H1 (cell line): ENCODE results near the gene TRAPPC8. TPM values are rescaled to one million over a fixed set of nuclear protein-coding genes. Genes with fewer than 3 reads are reported as not detected.

ENCODE experiments used
- CTCF ChIA-PET: fragments of 300-600 bp; sonication (Branson Sonifier 250); formaldehyde crosslinking; loops from one replicate; lab custom pipeline; 2021; ENCODE audit not compliant: partially characterized antibody; lab: Charles Lee
- POLR2A ChIA-PET: fragments of 300-600 bp; sonication (Branson Sonifier 250); formaldehyde crosslinking; loops from one replicate; lab custom pipeline; 2021; ENCODE audit warnings: inconsistent platforms; ENCODE audit not compliant: partially characterized antibody; lab: Charles Lee
- DNase-seq, 2 experiments: peaks; one replicate each; pipeline versions ENCODE4 v3.0.0 to v3.0.0-alpha.2; 2010 to 2022; ENCODE audit warnings: low spot score in 2 of 2, low read depth in 1 of 2, mixed read lengths in 1 of 2
- FAIRE-seq: peaks from 2 replicates; lab custom pipeline; 2011; peaks lifted over from hg19 to GRCh38; lab: Jason Lieb, UNC
- H2AFZ ChIP-seq: 2 replicates; pipeline ENCODE4 v1.8.1; 2012; ENCODE audit warnings: low read length, inconsistent platforms
- H2AK5ac ChIP-seq: 2 replicates; pipeline ENCODE4 v1.6.1; 2013; ENCODE audit warnings: low read depth, low read length
- H2BK120ac ChIP-seq: replicated peaks from 2 replicates; pipeline ENCODE3; 2013; ENCODE audit warnings: low read depth, low read length, inconsistent platforms
- H2BK12ac ChIP-seq: 2 replicates; pipeline ENCODE4 v1.6.1; 2013; ENCODE audit warnings: low read depth, low read length
- H2BK15ac ChIP-seq: 2 replicates; pipeline ENCODE4 v1.6.1; 2013; ENCODE audit warnings: low read length
- H2BK20ac ChIP-seq: 2 replicates; pipeline ENCODE4 v1.6.1; 2013; ENCODE audit warnings: low read length
- H2BK5ac ChIP-seq: 2 replicates; pipeline ENCODE4 v1.6.1; 2013; ENCODE audit warnings: low read depth, low read length
- H3K14ac ChIP-seq: 2 replicates; pipeline ENCODE4 v1.6.1; 2013; ENCODE audit warnings: inconsistent platforms; ENCODE audit not compliant: insufficient read length
- H3K18ac ChIP-seq: 2 replicates; pipeline ENCODE4 v1.6.1; 2013; ENCODE audit warnings: low read length; ENCODE audit errors: extremely low read depth
- H3K23ac ChIP-seq: 2 replicates; pipeline ENCODE4 v1.6.1; 2013; ENCODE audit warnings: inconsistent platforms; ENCODE audit not compliant: insufficient read length
- H3K23me2 ChIP-seq: 2 replicates; pipeline ENCODE4 v1.6.1; 2013; ENCODE audit warnings: low read depth, low read length
- H3K27ac ChIP-seq: 2 replicates; pipeline ENCODE4 v1.6.1; 2011; ENCODE audit warnings: low read depth, low read length, inconsistent platforms
- H3K27me3 ChIP-seq, 4 experiments: replicated peaks in 1 of 4; 1 replicate in 1 of 4; 2 replicates in 3 of 4; pipeline versions ENCODE4 v1.6.1 to v1.8.1; 2011 to 2013; ENCODE audit warnings: low read length in 3 of 4, mild to moderate bottlenecking in 3 of 4, inconsistent platforms in 2 of 4, mixed read lengths in 2 of 4, moderate library complexity in 1 of 4; ENCODE audit not compliant: control insufficient read depth in 3 of 4, insufficient read depth in 3 of 4; ENCODE audit errors: extremely low read depth in 1 of 4
- H3K36me3 ChIP-seq, 4 experiments: 2 replicates each; pipeline versions ENCODE4 v1.6.1 to v1.8.1; 2011 to 2013; ENCODE audit warnings: mild to moderate bottlenecking in 4 of 4, low read length in 3 of 4, moderate library complexity in 2 of 4, control low read depth in 1 of 4, inconsistent platforms in 1 of 4; ENCODE audit not compliant: insufficient read depth in 4 of 4, control insufficient read depth in 2 of 4
- H3K4ac ChIP-seq: replicated peaks from 2 replicates; pipeline ENCODE3; 2013; ENCODE audit warnings: low read length, low read depth, mixed read lengths, inconsistent platforms; ENCODE audit not compliant: insufficient read length
- H3K4me1 ChIP-seq, 4 experiments: replicated peaks in 1 of 4; 1 replicate in 1 of 4; 2 replicates in 3 of 4; pipeline versions ENCODE4 v1.6.1 to v1.8.1; 2011 to 2013; ENCODE audit warnings: low read length in 3 of 4, inconsistent platforms in 2 of 4, mixed read lengths in 1 of 4; ENCODE audit not compliant: insufficient read depth in 4 of 4, control insufficient read depth in 3 of 4
- H3K4me2 ChIP-seq, 2 experiments: 2 replicates each; pipeline versions ENCODE4 v1.6.1 to v1.8.1; 2011 to 2013; ENCODE audit warnings: low read depth in 2 of 2, low read length in 2 of 2, control low read depth in 1 of 2, inconsistent platforms in 1 of 2, mild to moderate bottlenecking in 1 of 2; ENCODE audit not compliant: insufficient read depth in 1 of 2
- H3K4me3 ChIP-seq, 4 experiments: fragments of 200-600, 300-600 bp in 1 of 4; sonication (generic), shearing (Covaris generic), sonication (Bioruptor Twin) in 1 of 4; 2 replicates each; pipeline versions ENCODE4 v1.5.1 to v1.8.1; 2011 to 2016; ENCODE audit warnings: low read length in 4 of 4, low read depth in 3 of 4, control low read depth in 2 of 4, inconsistent platforms in 2 of 4, mild to moderate bottlenecking in 2 of 4, mixed read lengths in 1 of 4, moderate library complexity in 1 of 4; ENCODE audit not compliant: insufficient read depth in 2 of 4; ENCODE audit errors: extremely low read depth in 1 of 4
- H3K56ac ChIP-seq: replicated peaks from 2 replicates; pipeline ENCODE3; 2013; ENCODE audit warnings: low read depth, mild to moderate bottlenecking, mixed read lengths, low read length, inconsistent platforms; ENCODE audit not compliant: insufficient read length
- H3K79me1 ChIP-seq: 2 replicates; pipeline ENCODE4 v1.6.1; 2013; ENCODE audit warnings: low read depth, low read length, control low read depth
- H3K79me2 ChIP-seq, 2 experiments: 2 replicates each; pipeline versions ENCODE4 v1.6.1 to v1.8.1; 2012 to 2013; ENCODE audit warnings: low read length in 2 of 2, mild to moderate bottlenecking in 2 of 2, inconsistent platforms in 1 of 2; ENCODE audit not compliant: insufficient read depth in 2 of 2, control insufficient read depth in 1 of 2
- H3K9ac ChIP-seq, 4 experiments: replicated peaks in 1 of 4; 1 replicate in 1 of 4; 2 replicates in 3 of 4; pipeline versions ENCODE4 v1.6.1 to v1.8.1; 2011 to 2013; ENCODE audit warnings: low read depth in 3 of 4, low read length in 3 of 4, control low read depth in 2 of 4, mild to moderate bottlenecking in 2 of 4, moderate library complexity in 2 of 4, inconsistent platforms in 1 of 4; ENCODE audit errors: extremely low read depth in 1 of 4
- H3K9me3 ChIP-seq, 2 experiments: 2 replicates each; pipeline versions ENCODE4 v1.6.1 to v1.8.1; 2012 to 2013; ENCODE audit warnings: mild to moderate bottlenecking in 2 of 2, moderate library complexity in 2 of 2, control low read depth in 1 of 2, inconsistent platforms in 1 of 2, low read depth in 1 of 2, low read length in 1 of 2, mixed read lengths in 1 of 2; ENCODE audit not compliant: insufficient read depth in 2 of 2
- H4K20me1 ChIP-seq, 2 experiments: replicated peaks in 1 of 2; 2 replicates each; pipeline versions ENCODE3 to v1.8.1; 2011 to 2013; ENCODE audit warnings: inconsistent platforms in 2 of 2, low read length in 2 of 2, mild to moderate bottlenecking in 1 of 2; ENCODE audit not compliant: insufficient read depth in 2 of 2, control insufficient read depth in 1 of 2
- H4K5ac ChIP-seq: 2 replicates; pipeline ENCODE4 v1.6.1; 2013; ENCODE audit warnings: low read length, low read depth, mixed read lengths, inconsistent platforms; ENCODE audit not compliant: insufficient read length
- H4K8ac ChIP-seq: 2 replicates; pipeline ENCODE4 v1.8.0; 2013; ENCODE audit warnings: mild to moderate bottlenecking, moderate library complexity, low read length, inconsistent platforms; ENCODE audit not compliant: insufficient read depth; ENCODE audit errors: extremely low read depth
- H4K91ac ChIP-seq: replicated peaks from 2 replicates; pipeline ENCODE3; 2013; ENCODE audit warnings: low read length, mixed read lengths, inconsistent platforms; ENCODE audit not compliant: insufficient read length
- CEBPB ChIP-seq: IDR thresholded peaks from 2 replicates; pipeline ENCODE4 v1.6.1; 2012; ENCODE audit warnings: low read depth, low read length
- CHD2 ChIP-seq: IDR thresholded peaks from 2 replicates; pipeline ENCODE4 v1.6.1; 2012; ENCODE audit warnings: low read length, improper control_type of control experiment
- JUN ChIP-seq: IDR thresholded peaks from 2 replicates; pipeline ENCODE4 v1.6.1; 2011; ENCODE audit warnings: low read depth, mild to moderate bottlenecking, improper control_type of control experiment, low read length
- MAFK ChIP-seq: IDR thresholded peaks from 2 replicates; pipeline ENCODE4 v1.6.1; 2012; ENCODE audit warnings: low read depth, mild to moderate bottlenecking, improper control_type of control experiment, low read length
- NRF1 ChIP-seq: IDR thresholded peaks from 2 replicates; pipeline ENCODE4 v1.6.1; 2011; ENCODE audit warnings: mild to moderate bottlenecking, low read depth, low read length, improper control_type of control experiment
- POLR2AphosphoS5 ChIP-seq: IDR thresholded peaks from 2 replicates; pipeline ENCODE4 v1.6.1; 2011; ENCODE audit warnings: low read depth, low read length
- SIN3A ChIP-seq, 2 experiments: IDR thresholded peaks in 1 of 2; conservative IDR thresholded peaks in 1 of 2; 2 replicates each; pipeline ENCODE4 v1.6.1; 2011 to 2012; ENCODE audit warnings: low read length in 2 of 2, improper control_type of control experiment in 1 of 2, low read depth in 1 of 2, mild to moderate bottlenecking in 1 of 2
- YY1 ChIP-seq: IDR thresholded peaks from 2 replicates; pipeline ENCODE4 v1.6.1; 2011; ENCODE audit warnings: low read depth, mild to moderate bottlenecking, low read length
- WGBS, 2 experiments: shearing (Covaris generic) in 1 of 2; methylation state at CpG; one replicate each; pipeline versions ENCODE4 v1.1.6 to v1.1.7; 2013 to 2015; ENCODE audit warnings: low lambda C conversion rate in 2 of 2, mixed read lengths in 2 of 2, inconsistent platforms in 1 of 2, low coverage in 1 of 2, missing lambda C conversion rate in 1 of 2; ENCODE audit not compliant: insufficient replicate concordance in 2 of 2, insufficient coverage in 1 of 2, insufficient read length in 1 of 2; ENCODE audit errors: extremely low coverage in 1 of 2, missing lambda C conversion rate in 1 of 2; 5-methylcytosine and 5-hydroxymethylcytosine counted together
- polyA plus RNA-seq, 7 experiments: library from polyadenylated mRNA; depleted of rRNA in 3 of 7; stranded (reverse) in 5 of 7; unstranded in 2 of 7; fragments of >200 nt in 5 of 7; fragments of 200-250 nt in 2 of 7; gene quantifications; 1 replicate in 5 of 7; 2 replicates in 1 of 7; 4 replicates in 1 of 7; pipeline versions ENCODE4 v1.2.1 to v1.2.3, GENCODE V29; 2011 to 2013; ENCODE audit warnings: missing spikeins in 2 of 7, mixed read lengths in 2 of 7
- total RNA-seq: library from RNA; stranded (reverse); fragmentation: NEBNext Ultra II Directional; extraction: Animal tissue kit (Norgen Biotek cat#: 25700); gene quantifications from 2 replicates; pipeline ENCODE4 v1.2.1, GENCODE V29; 2021
- TF ChIP-seq, protein P1 (sequence below): IDR thresholded peaks from 2 replicates; pipeline ENCODE4 v1.6.1; 2012; ENCODE audit warnings: inconsistent platforms

TRAPPC8 gene
- total and polyA plus RNA-seq, 2 of the 8 experiments (the other 6 are each of a cell fraction or from before 2014, with no cell fraction given): 43.6 to 56.5 TPM

DNA sequence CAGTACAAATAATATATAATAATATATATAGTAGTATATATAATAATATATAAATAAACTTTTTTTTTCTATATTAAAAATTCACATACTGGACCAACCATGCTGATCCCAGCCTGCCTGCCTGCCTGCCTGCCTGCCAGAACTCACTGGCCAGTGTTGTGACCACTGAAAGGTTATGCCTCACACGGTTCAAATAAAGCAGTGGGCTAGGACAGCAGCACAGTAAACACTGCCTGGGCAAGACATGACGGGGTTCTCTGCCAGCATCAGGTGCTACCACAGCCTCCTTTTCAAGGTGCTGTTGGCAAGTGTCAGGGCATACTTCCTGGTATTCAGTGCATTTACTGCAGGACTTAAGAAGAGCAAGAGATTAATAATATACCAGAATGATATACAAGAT, 67.6 kb downstream of the TRAPPC8 start:
- no peaks in the 10 kb centered on the region for H3K23me2 ChIP-seq
- H3K4ac ChIP-seq: no peak overlapping the region
- H2BK5ac ChIP-seq: no peak overlapping the region
- H2BK12ac ChIP-seq: no peak overlapping the region
- peaks cover 0 to 7% of the 10 kb centered on the region in 2 experiments; a peak in 2 of 4 replicates for H3K79me2 ChIP-seq
- no peak for FAIRE-seq
- peaks cover 0 to 4% of the 10 kb centered on the region in 2 experiments for H4K20me1 ChIP-seq
- H3K14ac ChIP-seq: no peak overlapping the region
- 88% methylated on average over 2 of the region's 2 CpGs; no CpG with 5 or more reads in 1 of the 2 experiments for WGBS, 2 experiments
- no peak overlapping the region for H2BK15ac ChIP-seq
- no peak overlapping the region for H2AFZ ChIP-seq
- no peak overlapping the region for H3K4me3 ChIP-seq
- H3K9ac ChIP-seq: no peak overlapping the region
- H3K4me2 ChIP-seq: no peak overlapping the region
- no peak overlapping the region for H4K5ac ChIP-seq
- H4K91ac ChIP-seq: no peak overlapping the region
- H3K56ac ChIP-seq: no peak overlapping the region
- TF ChIP-seq, protein P1, sequence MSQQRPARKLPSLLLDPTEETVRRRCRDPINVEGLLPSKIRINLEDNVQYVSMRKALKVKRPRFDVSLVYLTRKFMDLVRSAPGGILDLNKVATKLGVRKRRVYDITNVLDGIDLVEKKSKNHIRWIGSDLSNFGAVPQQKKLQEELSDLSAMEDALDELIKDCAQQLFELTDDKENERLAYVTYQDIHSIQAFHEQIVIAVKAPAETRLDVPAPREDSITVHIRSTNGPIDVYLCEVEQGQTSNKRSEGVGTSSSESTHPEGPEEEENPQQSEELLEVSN: no peak
- TF ChIP-seq CHD2 (no peak), CEBPB (no peak), POLR2AphosphoS5 (no peak), JUN (no peak), NRF1 (no peak), SIN3A (conservative IDR thresholded peaks at IDR 0.05 in 1 of 2, IDR thresholded peaks at IDR 0.05 in 1 of 2; ENCODE audit: low read depth in 1 of 2, low read length in 2 of 2) (no peak), YY1 (no peak), MAFK (no peak)
- H3K9me3 ChIP-seq: no peaks in the 10 kb centered on the region
- CTCF ChIA-PET: interaction anchor here (1.6 kb wide), 1 partner anchor 102 kb away, joined by 4 read pairs; no protein-coding TSS in a partner anchor
- H3K23ac ChIP-seq: no peak overlapping the region
- POLR2A ChIA-PET: no interaction called here
- no peak overlapping the region for H2AK5ac ChIP-seq
- peaks cover 0 to 39% (median 11%) of the 10 kb centered on the region in 4 experiments; a peak in 6 of 8 replicates for H3K36me3 ChIP-seq
- H2BK20ac ChIP-seq: no peak overlapping the region
- no peak overlapping the region for H3K27ac ChIP-seq
- no peak overlapping the region for H3K18ac ChIP-seq
- no peaks in the 10 kb centered on the region; the same call in 1 of the 2 replicates for H3K79me1 ChIP-seq
- no peaks in the 10 kb centered on the region for H3K27me3 ChIP-seq
- no peak overlapping the region for H2BK120ac ChIP-seq
- H4K8ac ChIP-seq: 0 out of 2 replicates have a peak overlapping the region, but pooled peaks have one; percentile 25
- H3K4me1 ChIP-seq: no peaks in the 10 kb centered on the region
- DNase-seq: no peak
